ENCODE data around the gene TNFAIP8L2.
"Not testable (repeated sequence)": the region's sequence is repeated elsewhere in the genome, so short reads cannot be mapped to it uniquely, and the experiment has no call there.

Gene TNFAIP8L2

GRCh38 chr1:151192047-151192446 is 35.6 kb downstream of the TNFAIP8L2 start:
- H2AFZ ChIP-seq (ENCODE audit: low read length, unreplicated experiment): no peak overlapping the region
- no peaks in the 10 kb centered on the region for H3K36me3 ChIP-seq (ENCODE audit: insufficient read depth, low read length)
- H3K4me3 ChIP-seq (ENCODE audit: low read depth, low read length): no peak overlapping the region
- H3K27ac ChIP-seq (ENCODE audit: low read depth, low read length): no peak overlapping the region
- H3K4me1 ChIP-seq (ENCODE audit: control insufficient read depth, insufficient read depth, low read length, unreplicated experiment): peaks cover 15% of the 10 kb centered on the region
- no peaks in the 10 kb centered on the region for H3K27me3 ChIP-seq (ENCODE audit: insufficient read depth, low read length)
- peaks cover 24% of the 10 kb centered on the region for H3K79me2 ChIP-seq (ENCODE audit: control insufficient read depth, insufficient read depth, low read length, unreplicated experiment)

- no peaks in the 10 kb centered on the region for H3K27me3 ChIP-seq (ENCODE audit: insufficient read depth, low read length)
- H3K27ac ChIP-seq (ENCODE audit: low read depth, low read length): no peak overlapping the region
- peaks cover 17% of the 10 kb centered on the region for H3K79me2 ChIP-seq (ENCODE audit: control insufficient read depth, insufficient read depth, low read length, unreplicated experiment)
- peaks cover 21% of the 10 kb centered on the region for H3K4me1 ChIP-seq (ENCODE audit: control insufficient read depth, insufficient read depth, low read length, unreplicated experiment)
- no peaks in the 10 kb centered on the region for H3K36me3 ChIP-seq (ENCODE audit: insufficient read depth, low read length)
- no peak overlapping the region for H2AFZ ChIP-seq (ENCODE audit: low read length, unreplicated experiment)
- no peak overlapping the region for H3K4me3 ChIP-seq (ENCODE audit: low read depth, low read length)
These were observed 36.9 kb downstream of the TNFAIP8L2 start for GRCh38 chr1:151193304-151193703.

DNA sequence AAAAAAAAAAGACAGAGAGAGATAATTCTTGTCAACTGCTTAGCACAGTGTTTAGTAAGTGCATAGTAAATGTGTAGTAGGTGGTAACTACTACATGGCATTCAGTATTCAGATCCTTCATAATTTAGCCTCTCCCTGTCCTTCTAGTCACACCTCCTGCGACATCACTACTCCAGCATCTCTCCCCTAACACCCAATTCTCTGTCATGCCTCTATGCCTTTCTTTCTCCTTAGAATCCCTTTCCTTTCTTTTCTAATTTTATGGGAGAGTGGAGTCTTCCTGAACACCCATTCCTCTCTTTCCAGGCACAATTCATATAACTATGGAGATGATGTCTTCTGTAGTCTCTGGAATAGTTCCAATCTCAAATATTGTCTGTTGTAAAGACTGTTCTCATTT is 37.4 kb downstream of the TNFAIP8L2 start:
- peak overlapping the region; percentile 38; the same call in 1 of the 2 replicates for H3K4me3 ChIP-seq (ENCODE audit: low read depth, low read length)
- peaks cover 16% of the 10 kb centered on the region for H3K79me2 ChIP-seq (ENCODE audit: control insufficient read depth, insufficient read depth, low read length, unreplicated experiment)
- H3K4me1 ChIP-seq (ENCODE audit: control insufficient read depth, insufficient read depth, low read length, unreplicated experiment): peaks cover 17% of the 10 kb centered on the region
- no peaks in the 10 kb centered on the region for H3K36me3 ChIP-seq (ENCODE audit: insufficient read depth, low read length)
- H3K27ac ChIP-seq (ENCODE audit: low read depth, low read length): peak overlapping the region; percentile 92
- H3K27me3 ChIP-seq (ENCODE audit: insufficient read depth, low read length): no peaks in the 10 kb centered on the region
- no peak overlapping the region for H2AFZ ChIP-seq (ENCODE audit: low read length, unreplicated experiment)

DNA sequence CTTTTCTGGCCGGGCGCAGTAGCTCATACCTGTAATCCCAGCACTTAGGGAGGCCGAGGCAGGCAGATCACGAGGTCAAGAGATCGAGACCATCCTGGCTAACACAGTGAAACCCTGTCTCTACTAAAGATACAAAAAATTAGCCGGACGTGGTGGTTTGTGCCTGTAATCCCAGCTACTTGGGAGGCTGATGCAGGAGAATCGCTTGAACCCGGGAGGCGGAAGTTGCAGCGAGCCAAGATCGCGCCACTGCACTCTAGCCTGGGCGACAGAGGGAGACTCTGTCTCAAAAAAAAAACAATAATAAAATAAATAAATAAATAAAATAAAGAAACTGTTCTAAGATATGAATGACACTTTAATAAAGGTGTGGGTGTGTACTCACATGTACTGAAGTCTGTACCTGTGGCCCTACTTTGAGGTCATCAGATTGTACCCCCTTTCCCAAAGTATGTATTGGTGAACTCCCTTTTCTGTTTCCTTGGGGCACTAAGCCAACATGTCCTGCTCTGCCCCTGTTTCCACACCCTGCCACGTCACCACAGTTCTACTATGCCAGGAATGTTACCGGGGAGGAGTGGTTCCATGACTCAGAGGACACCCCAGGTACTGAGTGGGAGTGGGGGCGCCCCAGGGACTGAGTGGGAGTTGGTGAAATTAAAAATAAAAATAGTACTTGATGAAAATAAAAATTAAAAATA is 38.6 kb downstream of the TNFAIP8L2 start:
- H3K27ac ChIP-seq (ENCODE audit: low read depth, low read length): peak overlapping the region; percentile 92
- H3K4me3 ChIP-seq (ENCODE audit: low read depth, low read length): peak overlapping the region; percentile 61
- not testable (repeated sequence) for H2AFZ ChIP-seq (ENCODE audit: low read length, unreplicated experiment); H3K27me3 ChIP-seq (ENCODE audit: insufficient read depth, low read length); H3K36me3 ChIP-seq (ENCODE audit: insufficient read depth, low read length)
- H3K4me1 ChIP-seq (ENCODE audit: control insufficient read depth, insufficient read depth, low read length, unreplicated experiment): peaks cover 17% of the 10 kb centered on the region
- peaks cover 17% of the 10 kb centered on the region for H3K79me2 ChIP-seq (ENCODE audit: control insufficient read depth, insufficient read depth, low read length, unreplicated experiment)

DNA sequence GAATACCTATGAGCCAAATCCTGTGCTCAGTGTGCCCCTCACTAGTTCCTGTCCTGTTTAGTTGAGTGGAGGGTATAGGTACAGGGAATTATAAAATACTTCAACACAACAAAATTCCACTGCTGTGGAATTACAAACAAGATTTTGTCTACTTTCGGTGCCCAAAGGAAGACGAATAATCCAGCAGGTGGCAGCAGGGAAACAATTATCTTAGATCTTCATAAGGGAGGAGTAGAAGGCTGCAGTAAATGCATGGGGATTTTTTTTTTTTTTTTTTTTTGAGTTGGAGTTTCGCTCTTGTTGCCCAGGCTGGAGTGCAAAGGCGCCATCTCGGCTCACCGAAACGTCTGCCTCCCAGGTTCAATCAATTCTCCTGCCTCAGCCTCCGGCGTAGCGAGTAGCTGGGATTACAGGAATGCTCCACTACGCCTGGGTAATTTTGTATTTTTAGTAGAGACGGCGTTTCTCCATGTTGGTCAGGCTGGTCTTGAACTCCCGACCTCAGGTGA is 39.9 kb downstream of the TNFAIP8L2 start:
- Histone ChIP-seq H3K27ac (ENCODE audit: low read depth, low read length) (peak overlapping the region; percentile 92), H2AFZ (ENCODE audit: low read length, unreplicated experiment) (no peak overlapping the region), H3K4me3 (ENCODE audit: low read depth, low read length) (peak overlapping the region; percentile 38), H3K4me1 (ENCODE audit: control insufficient read depth, insufficient read depth, low read length, unreplicated experiment) (peaks cover 15% of the 10 kb centered on the region), H3K27me3 (ENCODE audit: insufficient read depth, low read length) (no peaks in the 10 kb centered on the region), H3K36me3 (ENCODE audit: insufficient read depth, low read length) (no peaks in the 10 kb centered on the region), H3K79me2 (ENCODE audit: control insufficient read depth, insufficient read depth, low read length, unreplicated experiment) (peaks cover 26% of the 10 kb centered on the region)

DNA sequence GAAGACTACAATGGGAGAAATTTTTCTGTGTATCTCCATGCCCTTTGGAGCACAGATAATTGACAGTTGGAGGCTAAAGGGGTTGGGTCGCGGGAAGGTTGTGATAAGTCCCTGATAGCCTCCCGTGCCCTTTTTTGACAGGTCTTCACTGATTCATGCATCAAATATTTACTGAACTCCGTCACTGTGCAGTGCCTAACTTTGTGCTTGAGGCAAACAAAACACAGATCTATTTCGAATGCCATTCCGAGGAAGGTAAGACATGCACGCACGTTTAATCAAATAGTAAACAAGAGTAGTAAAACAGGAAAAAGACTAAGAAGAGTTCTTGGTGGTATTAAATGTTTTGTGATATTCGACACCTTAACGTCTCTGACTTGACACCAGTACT is 41.4 kb downstream of the TNFAIP8L2 start:
- Histone ChIP-seq H3K36me3 (ENCODE audit: insufficient read depth, low read length) (peaks cover 6% of the 10 kb centered on the region), H3K79me2 (ENCODE audit: control insufficient read depth, insufficient read depth, low read length, unreplicated experiment) (peaks cover 42% of the 10 kb centered on the region), H3K4me3 (ENCODE audit: low read depth, low read length) (peak overlapping the region; percentile 100), H2AFZ (ENCODE audit: low read length, unreplicated experiment) (peak overlapping the region; percentile 81), H3K27me3 (ENCODE audit: insufficient read depth, low read length) (no peaks in the 10 kb centered on the region), H3K4me1 (ENCODE audit: control insufficient read depth, insufficient read depth, low read length, unreplicated experiment) (peaks cover 26% of the 10 kb centered on the region), H3K27ac (ENCODE audit: low read depth, low read length) (peak overlapping the region; percentile 93)

- Histone ChIP-seq H3K79me2 (ENCODE audit: control insufficient read depth, insufficient read depth, low read length, unreplicated experiment) (peaks cover 48% of the 10 kb centered on the region), H2AFZ (ENCODE audit: low read length, unreplicated experiment) (peak within 1 kb of the TSS; percentile 90)
These were observed 42.0 kb downstream of the TNFAIP8L2 start, which contains the start of gene PIP5K1A for GRCh38 chr1:151198254-151199127. TSS of gene PIP5K1A (plus strand) at chr1:151198552. CDS start at chr1:151198997, 445 bp downstream.

GRCh38 chr1:151199873-151200581 is 43.6 kb downstream of the TNFAIP8L2 start:
- peak overlapping the region; percentile 100 for H3K4me3 ChIP-seq (ENCODE audit: low read depth, low read length)
- peaks cover 26% of the 10 kb centered on the region for H3K4me1 ChIP-seq (ENCODE audit: control insufficient read depth, insufficient read depth, low read length, unreplicated experiment)
- H3K79me2 ChIP-seq (ENCODE audit: control insufficient read depth, insufficient read depth, low read length, unreplicated experiment): peaks cover 63% of the 10 kb centered on the region
- H3K27me3 ChIP-seq (ENCODE audit: insufficient read depth, low read length): no peaks in the 10 kb centered on the region
- peaks cover 15% of the 10 kb centered on the region for H3K36me3 ChIP-seq (ENCODE audit: insufficient read depth, low read length)
- H2AFZ ChIP-seq (ENCODE audit: low read length, unreplicated experiment): no peak overlapping the region
- peak overlapping the region; percentile 93 for H3K27ac ChIP-seq (ENCODE audit: low read depth, low read length)

More at GRCh38 chr1:151198254-151199127, 42.0 kb downstream of the TNFAIP8L2 start, which contains the start of gene PIP5K1A:
- Histone ChIP-seq H3K27me3 (ENCODE audit: insufficient read depth, low read length) (no peaks in the 10 kb centered on the region), H3K27ac (ENCODE audit: low read depth, low read length) (peak within 1 kb of the TSS; percentile 93), H3K36me3 (ENCODE audit: insufficient read depth, low read length) (peaks cover 9% of the 10 kb centered on the region), H3K4me3 (ENCODE audit: low read depth, low read length) (peak within 1 kb of the TSS; percentile 100), H3K4me1 (ENCODE audit: control insufficient read depth, insufficient read depth, low read length, unreplicated experiment) (peaks cover 26% of the 10 kb centered on the region)

GRCh38 chr1:151205381-151205965 is 49.0 kb downstream of the TNFAIP8L2 start:
- not testable (repeated sequence) for H3K27me3 ChIP-seq (ENCODE audit: insufficient read depth, low read length); H3K4me3 ChIP-seq (ENCODE audit: low read depth, low read length); H2AFZ ChIP-seq (ENCODE audit: low read length, unreplicated experiment); H3K27ac ChIP-seq (ENCODE audit: low read depth, low read length)
- Histone ChIP-seq H3K79me2 (ENCODE audit: control insufficient read depth, insufficient read depth, low read length, unreplicated experiment) (peaks cover 95% of the 10 kb centered on the region), H3K36me3 (ENCODE audit: insufficient read depth, low read length) (peaks cover 19% of the 10 kb centered on the region), H3K4me1 (ENCODE audit: control insufficient read depth, insufficient read depth, low read length, unreplicated experiment) (peaks cover 25% of the 10 kb centered on the region)
